ENCODE results near the gene PRDM16. TPM values are rescaled to one million over a fixed set of nuclear protein-coding genes. Genes with fewer than 3 reads are reported as not detected.

Gene PRDM16
- total RNA-seq, 1 experiment from 2014 or later, result 0.04 TPM

DNA sequence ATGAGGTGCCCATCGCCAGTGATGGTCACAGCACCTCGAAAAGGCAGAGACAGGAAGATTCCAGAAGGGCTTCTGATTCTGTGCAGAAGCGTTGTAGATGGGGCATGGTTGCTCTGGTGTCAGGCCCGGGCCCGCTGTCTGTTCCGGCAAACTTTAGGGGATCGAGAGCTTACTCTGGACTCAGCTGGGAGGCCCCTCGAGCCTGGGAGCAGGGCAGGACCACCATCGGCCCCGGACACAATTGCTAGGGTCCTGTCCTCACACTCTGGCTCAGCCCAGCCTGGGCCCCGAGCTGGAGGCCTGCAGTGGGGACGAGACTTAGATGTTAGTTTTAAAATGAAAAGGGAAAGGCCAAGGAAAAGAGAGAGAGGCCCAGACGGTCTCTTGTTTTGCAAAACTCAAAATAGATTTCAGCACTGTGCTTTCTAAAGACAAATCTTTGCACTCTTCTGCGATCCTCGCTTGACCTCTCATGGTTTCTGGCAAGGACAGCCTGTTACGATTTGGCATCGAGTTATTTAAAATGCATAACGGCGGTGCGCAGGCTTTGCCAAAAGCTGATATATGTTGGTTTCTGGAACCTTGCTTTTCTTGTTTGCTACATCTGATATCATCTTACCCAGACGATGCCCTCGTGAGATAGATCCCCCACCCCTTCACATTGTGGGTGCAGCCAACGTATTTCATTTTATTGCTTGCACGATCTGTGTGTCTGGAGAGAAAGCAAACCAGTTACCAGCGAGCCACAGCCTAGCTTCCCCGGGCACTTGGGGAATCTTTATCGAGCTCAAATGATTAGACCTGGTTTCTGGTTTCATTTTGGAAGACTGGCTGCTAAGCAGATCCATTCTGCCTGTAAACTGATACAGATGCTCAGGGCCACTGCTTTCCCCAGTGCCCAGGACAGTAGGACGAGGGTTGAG, 58.0 kb downstream of the PRDM16 start:
- ATAC-seq, result no peak
- Histone ChIP-seq H3K9me3 (ENCODE audit: low read length) (no peaks in the 10 kb centered on the region), H3K79me2 (ENCODE audit: low read length) (no peaks in the 10 kb centered on the region)

DNA sequence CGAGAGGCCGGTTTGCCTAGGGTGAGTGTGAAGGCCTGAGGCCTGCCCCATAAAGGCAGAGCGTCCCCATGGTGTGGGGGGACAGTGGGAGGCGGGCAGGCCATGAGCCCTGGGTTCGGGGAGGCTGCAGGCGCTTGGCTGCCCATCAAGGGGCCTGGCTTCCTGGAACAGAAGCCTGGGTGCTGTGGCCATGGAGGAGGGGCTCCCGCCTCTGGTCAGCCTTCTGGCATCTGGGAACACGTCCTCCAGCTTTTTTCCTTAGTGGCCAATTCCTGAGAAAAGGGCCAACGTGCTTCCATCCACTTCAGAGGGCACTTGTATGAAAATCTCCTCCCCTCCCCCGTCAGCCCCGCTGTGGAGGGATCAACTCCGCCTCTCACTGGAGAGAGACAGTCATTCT, 58.7 kb downstream of the PRDM16 start:
- Histone ChIP-seq H3K9me3 (ENCODE audit: low read length) (no peaks in the 10 kb centered on the region), H3K27me3 (ENCODE audit: low read length) (peaks cover 100% of the 10 kb centered on the region), H3K4me1 (ENCODE audit: insufficient read depth, low read length) (no peaks in the 10 kb centered on the region), H4K20me1 (ENCODE audit: low read length) (no peaks in the 10 kb centered on the region), H3K4me2 (ENCODE audit: low read length) (no peak overlapping the region), H3K9ac (ENCODE audit: low read length) (no peak overlapping the region), H3K27ac (ENCODE audit: low read length) (no peak overlapping the region), H3K4me3 (ENCODE audit: low read length) (no peak overlapping the region), H2AFZ (ENCODE audit: low read length) (no peak overlapping the region), H3F3A (ENCODE audit: low read length, unreplicated experiment) (no peaks in the 10 kb centered on the region), H3K36me3 (ENCODE audit: low read depth, low read length) (no peaks in the 10 kb centered on the region), H3K79me2 (ENCODE audit: low read length) (no peaks in the 10 kb centered on the region), H3K9me2 (replicated peaks; ENCODE audit: low read length) (no peaks in the 10 kb centered on the region)
- no peak for TF ChIP-seq EZH2phosphoT487 (IDR thresholded peaks at IDR 0.05; ENCODE audit: borderline replicate concordance, low read length)
- TF ChIP-seq, protein P1, sequence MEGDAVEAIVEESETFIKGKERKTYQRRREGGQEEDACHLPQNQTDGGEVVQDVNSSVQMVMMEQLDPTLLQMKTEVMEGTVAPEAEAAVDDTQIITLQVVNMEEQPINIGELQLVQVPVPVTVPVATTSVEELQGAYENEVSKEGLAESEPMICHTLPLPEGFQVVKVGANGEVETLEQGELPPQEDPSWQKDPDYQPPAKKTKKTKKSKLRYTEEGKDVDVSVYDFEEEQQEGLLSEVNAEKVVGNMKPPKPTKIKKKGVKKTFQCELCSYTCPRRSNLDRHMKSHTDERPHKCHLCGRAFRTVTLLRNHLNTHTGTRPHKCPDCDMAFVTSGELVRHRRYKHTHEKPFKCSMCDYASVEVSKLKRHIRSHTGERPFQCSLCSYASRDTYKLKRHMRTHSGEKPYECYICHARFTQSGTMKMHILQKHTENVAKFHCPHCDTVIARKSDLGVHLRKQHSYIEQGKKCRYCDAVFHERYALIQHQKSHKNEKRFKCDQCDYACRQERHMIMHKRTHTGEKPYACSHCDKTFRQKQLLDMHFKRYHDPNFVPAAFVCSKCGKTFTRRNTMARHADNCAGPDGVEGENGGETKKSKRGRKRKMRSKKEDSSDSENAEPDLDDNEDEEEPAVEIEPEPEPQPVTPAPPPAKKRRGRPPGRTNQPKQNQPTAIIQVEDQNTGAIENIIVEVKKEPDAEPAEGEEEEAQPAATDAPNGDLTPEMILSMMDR (conservative IDR thresholded peaks at IDR 0.05; ENCODE audit: low read depth, low read length), result no peak
- TF ChIP-seq EZH2 (IDR thresholded peaks at IDR 0.05; ENCODE audit: low read length, unreplicated experiment), result no peak
- no peak for ATAC-seq
- ChIA-PET CTCF (no interaction called here), POLR2A (ENCODE audit: unreplicated experiment) (no interaction called here)
- intact Hi-C loops (cut with micrococcal nuclease), result no loop called here
- DNase-seq, result no peak
- BruUV-seq (replicated peaks), result no TSS peak

More for the DNA sequence above, 58.0 kb downstream of the PRDM16 start:
- BruUV-seq (replicated peaks), result no TSS peak
- intact Hi-C loops (cut with micrococcal nuclease), result no loop called here
- TF ChIP-seq, protein P1 (conservative IDR thresholded peaks at IDR 0.05; ENCODE audit: low read depth, low read length), result no peak
- no peak for TF ChIP-seq EZH2 (IDR thresholded peaks at IDR 0.05; ENCODE audit: low read length, unreplicated experiment)
- no peak for TF ChIP-seq EZH2phosphoT487 (IDR thresholded peaks at IDR 0.05; ENCODE audit: borderline replicate concordance, low read length)
- ChIA-PET POLR2A (ENCODE audit: unreplicated experiment) (no interaction called here), CTCF (no interaction called here)
- Histone ChIP-seq H3K27ac (ENCODE audit: low read length) (no peak overlapping the region), H3K9ac (ENCODE audit: low read length) (no peak overlapping the region), H3K4me1 (ENCODE audit: insufficient read depth, low read length) (no peaks in the 10 kb centered on the region), H3K4me2 (ENCODE audit: low read length) (peak overlapping the region; percentile 35; the same call in 1 of the 2 replicates), H3K4me3 (ENCODE audit: low read length) (no peak overlapping the region), H3K9me2 (replicated peaks; ENCODE audit: low read length) (no peaks in the 10 kb centered on the region), H4K20me1 (ENCODE audit: low read length) (no peaks in the 10 kb centered on the region), H2AFZ (ENCODE audit: low read length) (no peak overlapping the region), H3K36me3 (ENCODE audit: low read depth, low read length) (no peaks in the 10 kb centered on the region), H3F3A (ENCODE audit: low read length, unreplicated experiment) (no peaks in the 10 kb centered on the region), H3K27me3 (ENCODE audit: low read length) (peaks cover 100% of the 10 kb centered on the region)
- no peak for DNase-seq
